A673 (cell line): Measurements from ENCODE around the gene CRX. TPM values are rescaled to one million over a fixed set of nuclear protein-coding genes. Genes with fewer than 3 reads are reported as not detected.
"Not testable (repeated sequence)": the region's sequence is repeated elsewhere in the genome, so short reads cannot be mapped to it uniquely, and the experiment has no call there.

Experiments used
- BruUV-seq: library from RNA; stranded (reverse); fragments of 400-500 nt; replicated peaks from 2 replicates; lab custom pipeline; 2021; lab: Mats Ljungman, UMichigan
- CTCF ChIA-PET: fragments of 300-600 bp; sonication (Branson Sonifier 250); formaldehyde crosslinking; loops from one replicate; lab custom pipeline; 2022; ENCODE audit warnings: antibody characterized with exemption; lab: Charles Lee
- POLR2A ChIA-PET: fragments of 300-600 bp; sonication (Branson Sonifier 250); formaldehyde crosslinking; loops from one replicate; lab custom pipeline; 2022; ENCODE audit warnings: antibody characterized with exemption; ENCODE audit not compliant: low non-redundant PET; lab: Charles Lee
- DNase-seq: peaks from one replicate; pipeline ENCODE4 v3.0.0-alpha.2; 2015; ENCODE audit warnings: low spot score
- H3K27ac ChIP-seq: fragments of 200-600 bp; sonication (generic); 2 replicates; pipeline ENCODE4 v1.5.1; 2016; ENCODE audit warnings: mixed run types, low read depth, mild to moderate bottlenecking, mixed read lengths, antibody characterized with exemption, low read length; ENCODE audit not compliant: poor library complexity, severe bottlenecking
- H3K27me3 ChIP-seq: fragments of 200-600 bp; sonication (generic); replicated peaks from 2 replicates; pipeline ENCODE4 v1.6.1; 2017; ENCODE audit warnings: mixed run types, low read depth, mild to moderate bottlenecking, mixed read lengths, antibody characterized with exemption, low read length; ENCODE audit not compliant: insufficient read depth, poor library complexity
- H3K36me3 ChIP-seq: fragments of 200-600 bp; sonication (generic); 2 replicates; pipeline ENCODE4 v1.6.1; 2016; ENCODE audit warnings: mixed run types, mild to moderate bottlenecking, mixed read lengths, antibody characterized with exemption, low read length; ENCODE audit not compliant: insufficient read depth, poor library complexity, severe bottlenecking
- H3K4me1 ChIP-seq: fragments of 200-600 bp; sonication (generic); 2 replicates; pipeline ENCODE4 v1.6.1; 2017; ENCODE audit warnings: mixed run types, mild to moderate bottlenecking, mixed read lengths, antibody characterized with exemption, low read length; ENCODE audit not compliant: insufficient read depth, poor library complexity, severe bottlenecking
- H3K4me3 ChIP-seq: fragments of 200-600 bp; sonication (generic); 2 replicates; pipeline ENCODE4 v1.5.1; 2016; ENCODE audit warnings: low read depth, mixed run types, mild to moderate bottlenecking, mixed read lengths, low read length; ENCODE audit not compliant: poor library complexity, severe bottlenecking
- H3K9me3 ChIP-seq: fragments of 200-600 bp; sonication (generic); 2 replicates; pipeline ENCODE4 v1.6.1; 2016; ENCODE audit warnings: mixed run types, low read depth, mild to moderate bottlenecking, mixed read lengths, antibody characterized with exemption, low read length; ENCODE audit not compliant: poor library complexity, severe bottlenecking
- EZH2 ChIP-seq: fragments of 200-600 bp; sonication (generic); IDR thresholded peaks from 2 replicates; pipeline ENCODE4 v1.6.1; 2017; ENCODE audit warnings: borderline replicate concordance, low read depth, mild to moderate bottlenecking, mixed read lengths, antibody characterized with exemption, low read length; ENCODE audit not compliant: poor library complexity, severe bottlenecking
- intact Hi-C: fragments of 100-400 bp; cut with micrococcal nuclease; formaldehyde crosslinking; loops from one replicate; pipeline ENCODE4 v1.10.0; 2022; ENCODE audit not compliant: unreplicated experiment
- total RNA-seq: library from RNA; stranded (reverse); gene quantifications from 2 replicates; pipeline ENCODE4 v1.2.3, GENCODE V29; 2021
- TF ChIP-seq, protein P1 (sequence below): fragments of 300-800, 200-600 bp; sonication (generic); conservative IDR thresholded peaks from 2 replicates; pipeline ENCODE4 v1.5.1; 2017; ENCODE audit warnings: low read depth, mild to moderate bottlenecking, antibody characterized with exemption, low read length, moderate library complexity, mixed read lengths

Gene CRX
- total RNA-seq, 1 experiment from 2014 or later: not detected

DNA sequence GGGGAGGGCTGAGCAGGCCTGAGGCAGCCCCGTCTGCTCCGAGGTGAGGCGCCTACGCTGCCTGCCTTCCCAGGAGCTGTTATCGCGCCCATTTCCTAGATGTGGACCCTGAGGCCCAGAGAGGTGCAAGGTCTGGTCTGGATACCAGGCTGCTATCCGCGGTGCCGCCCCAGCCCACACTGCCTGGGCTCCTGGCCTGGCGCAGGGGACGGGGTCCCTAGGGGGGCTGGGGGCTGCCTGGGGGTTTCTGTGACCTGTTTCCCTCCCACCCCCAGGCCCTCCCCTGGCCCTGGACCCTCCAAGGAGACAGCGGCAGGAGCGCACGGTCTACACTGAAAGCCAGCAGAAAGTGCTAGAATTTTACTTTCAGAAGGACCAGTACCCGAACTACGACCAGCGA lies 38.1 kb downstream of the CRX start:
- H3K4me1 ChIP-seq, BruUV-seq, H3K9me3 ChIP-seq, POLR2A ChIA-PET, H3K27me3 ChIP-seq, H3K27ac ChIP-seq, DNase-seq, H3K36me3 ChIP-seq, intact Hi-C loops, H3K4me3 ChIP-seq, CTCF ChIA-PET: not testable (repeated sequence)

DNA sequence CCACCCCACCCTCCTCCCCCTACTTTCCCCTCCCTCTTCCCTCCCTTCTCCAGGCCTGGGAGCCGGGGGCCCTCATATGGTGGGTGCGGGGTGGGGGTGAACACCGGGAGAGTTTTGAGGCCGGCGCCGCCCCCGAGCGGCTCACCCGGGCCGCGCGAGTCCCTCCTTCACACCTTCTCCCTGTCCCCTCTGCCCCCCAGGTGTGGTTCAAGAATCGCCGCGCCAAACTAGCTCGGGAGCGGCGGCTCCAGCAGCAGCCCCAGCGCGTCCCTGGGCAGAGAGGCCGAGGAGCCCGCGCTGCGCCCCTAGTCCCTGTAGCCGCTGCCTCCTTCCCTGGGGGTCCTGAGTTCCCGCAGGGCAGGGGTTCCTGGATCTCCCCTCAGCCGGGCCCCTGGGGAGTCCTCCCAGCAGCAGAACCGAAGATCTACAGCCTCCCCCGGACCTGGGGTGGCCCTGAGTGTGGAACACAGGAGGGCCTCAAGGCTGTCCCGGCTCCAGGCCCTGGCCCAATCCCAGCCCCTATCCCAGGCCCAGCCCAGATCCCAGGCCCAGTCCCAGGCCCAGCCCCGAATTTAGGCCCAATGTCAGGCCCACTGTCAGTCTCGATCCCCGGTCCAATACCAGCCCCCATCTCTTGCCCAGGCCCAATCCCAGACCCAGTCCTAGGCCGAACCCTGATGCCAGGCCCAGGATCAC lies 39.0 kb downstream of the CRX start:
- ChIA-PET POLR2A (no interaction called here), CTCF (no interaction called here)
- intact Hi-C loops: no loop called here

DNA sequence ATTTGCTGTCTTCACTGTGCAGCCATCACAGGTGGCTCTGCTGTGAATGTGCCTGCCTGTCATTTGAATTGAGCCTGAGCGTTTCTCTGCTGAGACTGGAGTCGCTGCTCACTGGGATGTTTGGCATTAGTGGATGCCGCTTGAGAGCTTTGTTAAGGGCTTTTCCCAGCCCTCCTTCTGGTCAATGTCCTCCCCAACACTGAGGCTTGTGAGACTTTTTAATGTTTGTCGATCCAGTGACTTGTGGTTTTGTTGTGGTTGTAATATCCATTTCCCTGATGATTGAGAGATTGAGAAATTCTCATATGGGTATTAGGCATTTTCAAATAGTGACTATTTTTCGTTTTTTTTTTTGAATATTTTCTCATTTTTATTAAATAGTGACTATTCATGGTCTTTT lies 39.9 kb downstream of the CRX start:
- CTCF ChIA-PET: no interaction called here
- H3K27me3 ChIP-seq: no peaks in the 10 kb centered on the region
- no peak overlapping the region for H3K27ac ChIP-seq
- BruUV-seq: no TSS peak
- no peaks in the 10 kb centered on the region for H3K9me3 ChIP-seq
- H3K36me3 ChIP-seq: no peaks in the 10 kb centered on the region
- no peak overlapping the region for H3K4me3 ChIP-seq
- POLR2A ChIA-PET: no interaction called here
- DNase-seq: no peak
- TF ChIP-seq EZH2: no peak
- TF ChIP-seq, protein P1, sequence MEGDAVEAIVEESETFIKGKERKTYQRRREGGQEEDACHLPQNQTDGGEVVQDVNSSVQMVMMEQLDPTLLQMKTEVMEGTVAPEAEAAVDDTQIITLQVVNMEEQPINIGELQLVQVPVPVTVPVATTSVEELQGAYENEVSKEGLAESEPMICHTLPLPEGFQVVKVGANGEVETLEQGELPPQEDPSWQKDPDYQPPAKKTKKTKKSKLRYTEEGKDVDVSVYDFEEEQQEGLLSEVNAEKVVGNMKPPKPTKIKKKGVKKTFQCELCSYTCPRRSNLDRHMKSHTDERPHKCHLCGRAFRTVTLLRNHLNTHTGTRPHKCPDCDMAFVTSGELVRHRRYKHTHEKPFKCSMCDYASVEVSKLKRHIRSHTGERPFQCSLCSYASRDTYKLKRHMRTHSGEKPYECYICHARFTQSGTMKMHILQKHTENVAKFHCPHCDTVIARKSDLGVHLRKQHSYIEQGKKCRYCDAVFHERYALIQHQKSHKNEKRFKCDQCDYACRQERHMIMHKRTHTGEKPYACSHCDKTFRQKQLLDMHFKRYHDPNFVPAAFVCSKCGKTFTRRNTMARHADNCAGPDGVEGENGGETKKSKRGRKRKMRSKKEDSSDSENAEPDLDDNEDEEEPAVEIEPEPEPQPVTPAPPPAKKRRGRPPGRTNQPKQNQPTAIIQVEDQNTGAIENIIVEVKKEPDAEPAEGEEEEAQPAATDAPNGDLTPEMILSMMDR: no peak
- H3K4me1 ChIP-seq: no peaks in the 10 kb centered on the region
- intact Hi-C loops: no loop called here

More for the DNA sequence above, 39.0 kb downstream of the CRX start:
- no peaks in the 10 kb centered on the region for H3K36me3 ChIP-seq
- TF ChIP-seq, protein P1: no peak
- no peak for TF ChIP-seq EZH2
- no peaks in the 10 kb centered on the region for H3K4me1 ChIP-seq
- H3K27ac ChIP-seq: no peak overlapping the region
- BruUV-seq: no TSS peak
- no peak overlapping the region for H3K4me3 ChIP-seq
- H3K27me3 ChIP-seq: no peaks in the 10 kb centered on the region
- DNase-seq: no peak
- H3K9me3 ChIP-seq: no peaks in the 10 kb centered on the region

DNA sequence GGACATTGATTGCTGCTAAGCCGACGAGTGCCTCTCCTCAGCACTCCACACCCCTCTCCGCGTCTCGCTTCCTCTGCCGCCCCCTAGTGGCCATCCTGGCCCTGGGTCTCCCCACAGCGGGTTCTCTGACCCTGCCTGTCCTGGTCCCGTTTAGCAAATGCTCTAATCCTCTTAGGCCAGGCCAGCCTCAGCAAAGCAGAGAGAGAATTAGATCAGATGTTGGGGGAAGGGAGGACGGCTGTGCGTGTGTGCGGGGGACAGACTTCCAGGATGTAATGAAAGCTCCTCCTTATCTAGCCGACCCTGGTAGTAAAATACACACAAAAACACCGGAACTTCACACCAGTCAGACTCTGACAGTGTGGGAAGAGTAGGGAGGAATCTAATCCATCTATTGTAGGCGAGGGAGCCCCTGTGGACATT lies 41.8 kb downstream of the CRX start:
- H3K4me3 ChIP-seq: no peak overlapping the region
- H3K4me1 ChIP-seq: no peaks in the 10 kb centered on the region
- DNase-seq: peak; percentile 86
- no peaks in the 10 kb centered on the region for H3K27me3 ChIP-seq
- no peak for TF ChIP-seq EZH2
- TF ChIP-seq, protein P1: peak; percentile 99
- no peaks in the 10 kb centered on the region for H3K9me3 ChIP-seq
- BruUV-seq: no TSS peak
- no peak overlapping the region for H3K27ac ChIP-seq
- ChIA-PET CTCF (interaction anchor here (1.0 kb wide), 1 partner anchor 96 kb away, joined by 3 read pairs; no protein-coding TSS in a partner anchor), POLR2A (no interaction called here)
- H3K36me3 ChIP-seq: no peaks in the 10 kb centered on the region
- intact Hi-C loops: loop anchor here (1.0 kb wide), 1 partner anchor 50 kb away; no protein-coding TSS in a partner anchor
